Esophagus squamous epithelium (tissue), 4 donors: ENCODE results near the gene TRMT61B.

Source experiments
- CTCF ChIP-seq, 6 experiments: fragments of 450-650 bp in 4 of 6; fragments of 200-600 bp in 2 of 6; sonication (generic) in 2 of 6; IDR thresholded peaks; one replicate each; pipeline ENCODE4 v1.5.1; 2016 to 2019; ENCODE audit warnings: antibody characterized with exemption in 6 of 6, mild to moderate bottlenecking in 4 of 6, moderate library complexity in 4 of 6
- POLR2A ChIP-seq, 4 donors: fragments of 450-650 bp; IDR thresholded peaks; one replicate each; pipeline ENCODE4 v1.6.1; 2017; ENCODE audit warnings: antibody characterized with exemption in 4 of 4, mild to moderate bottlenecking in 4 of 4, moderate library complexity in 3 of 4

GRCh38 chr2:28868611-28869010, 1.5 kb downstream of the TRMT61B start:
- no peak for TF ChIP-seq CTCF (IDR thresholded peaks at IDR 0.05)
- no peak for TF ChIP-seq POLR2A (IDR thresholded peaks at IDR 0.05)
